NCI-H1930 (cell line): ENCODE results near the gene CDC14A.
"Not testable (repeated sequence)": the region's sequence is repeated elsewhere in the genome, so short reads cannot be mapped to it uniquely, and the experiment has no call there.

Experiments
- DNase-seq, 2 experiments: peaks; one replicate each; lab custom pipeline; 2025; lab: John Stamatoyannopoulos, UW

Gene CDC14A

GRCh38 chr1:100404821-100405220 lies 52.5 kb downstream of the CDC14A start:
- no peak for DNase-seq

DNA sequence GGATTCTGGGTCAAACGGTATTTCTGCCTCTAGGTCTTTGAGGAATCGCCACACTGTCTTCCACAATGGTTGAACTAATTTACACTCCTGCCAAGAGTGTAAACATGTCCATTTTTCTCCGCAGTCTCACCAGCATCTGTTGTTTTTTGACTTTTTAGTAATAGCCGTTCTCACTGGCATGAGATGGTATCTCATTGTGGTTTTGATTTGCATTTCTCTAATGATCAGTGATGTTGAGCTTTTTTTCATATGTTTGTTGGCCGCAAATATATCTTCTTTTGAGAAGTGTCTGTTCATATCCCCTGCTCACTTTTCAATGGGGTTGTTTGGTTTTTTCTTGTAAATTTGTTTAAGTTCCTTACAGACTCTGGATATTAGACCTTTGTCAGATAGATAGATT lies 53.6 kb downstream of the CDC14A start:
- DNase-seq = not testable (repeated sequence)

GRCh38 chr1:100407390-100407789 lies 55.1 kb downstream of the CDC14A start:
- not testable (repeated sequence) for DNase-seq

DNA sequence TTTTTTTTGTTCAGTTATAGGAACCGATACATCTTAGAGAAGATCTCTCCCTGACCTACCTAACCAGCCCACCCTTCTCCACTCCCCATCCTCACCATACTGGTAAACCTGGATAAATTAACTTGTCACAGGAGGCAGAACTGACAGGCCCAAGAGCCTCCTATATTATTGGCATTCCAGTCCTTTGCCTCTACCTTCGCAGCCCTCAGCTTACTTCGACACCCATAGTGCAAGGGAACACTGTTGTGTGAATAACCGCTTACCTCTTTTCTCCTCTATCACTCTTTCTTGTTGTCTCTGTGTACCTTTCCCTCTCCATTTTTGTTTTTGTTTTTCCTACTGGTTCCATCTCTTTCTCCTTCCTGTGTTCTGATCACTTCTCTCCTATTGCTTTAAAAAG lies 58.7 kb downstream of the CDC14A start:
- no peak for DNase-seq

GRCh38 chr1:100411574-100411973 lies 59.3 kb downstream of the CDC14A start:
- DNase-seq = no peak

- no peak for DNase-seq
These were observed 60.7 kb downstream of the CDC14A start for GRCh38 chr1:100413035-100413434.

- DNase-seq = peak in 1 of 2 experiments; percentile 28
These were observed 62.6 kb downstream of the CDC14A start for GRCh38 chr1:100414693-100415497.

GRCh38 chr1:100415498-100415778 lies 63.1 kb downstream of the CDC14A start:
- DNase-seq = no peak

DNA sequence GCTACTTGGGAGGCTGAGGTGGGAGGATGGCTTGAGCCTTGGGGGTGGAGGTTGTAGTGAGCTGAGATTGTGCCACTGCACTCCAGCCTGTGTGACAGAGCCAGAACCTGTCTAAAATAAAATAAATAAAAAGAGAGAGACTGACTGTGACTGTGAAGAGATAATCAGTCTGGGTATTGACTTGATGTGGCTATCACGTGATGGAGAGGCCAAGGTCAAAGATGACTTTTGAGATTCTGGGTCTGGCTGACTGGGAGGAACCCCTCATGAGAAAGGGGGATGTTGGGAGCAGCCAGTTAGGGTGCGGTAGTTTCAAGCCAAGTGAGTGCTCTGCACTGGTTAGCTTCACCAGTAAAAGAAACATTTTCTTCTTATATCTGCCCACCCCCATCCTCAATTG lies 66.8 kb downstream of the CDC14A start:
- no peak for DNase-seq

DNA sequence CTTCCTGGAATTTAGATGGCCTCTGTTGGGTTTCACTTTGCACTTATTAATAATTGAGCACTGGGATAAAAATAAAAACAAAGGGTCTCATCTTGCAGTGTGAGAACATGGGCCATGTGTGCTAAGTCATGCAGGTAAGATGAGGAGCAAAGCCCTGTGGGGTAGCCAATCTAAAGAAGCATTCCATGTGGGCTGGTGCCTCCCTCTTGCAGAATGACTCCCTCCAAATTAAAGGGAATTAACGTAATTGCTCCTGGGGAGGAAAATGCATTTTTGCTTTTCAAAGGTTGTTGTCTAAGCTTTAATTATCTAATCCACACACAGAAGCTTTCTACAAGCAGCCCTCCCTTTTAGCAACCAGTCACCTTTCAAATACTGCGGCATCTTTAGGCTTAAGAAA lies 69.8 kb downstream of the CDC14A start:
- DNase-seq = no peak

- no peak for DNase-seq
These were observed 71.6 kb downstream of the CDC14A start for GRCh38 chr1:100423832-100424337.

GRCh38 chr1:100428160-100428559 lies 75.9 kb downstream of the CDC14A start:
- no peak for DNase-seq

DNA sequence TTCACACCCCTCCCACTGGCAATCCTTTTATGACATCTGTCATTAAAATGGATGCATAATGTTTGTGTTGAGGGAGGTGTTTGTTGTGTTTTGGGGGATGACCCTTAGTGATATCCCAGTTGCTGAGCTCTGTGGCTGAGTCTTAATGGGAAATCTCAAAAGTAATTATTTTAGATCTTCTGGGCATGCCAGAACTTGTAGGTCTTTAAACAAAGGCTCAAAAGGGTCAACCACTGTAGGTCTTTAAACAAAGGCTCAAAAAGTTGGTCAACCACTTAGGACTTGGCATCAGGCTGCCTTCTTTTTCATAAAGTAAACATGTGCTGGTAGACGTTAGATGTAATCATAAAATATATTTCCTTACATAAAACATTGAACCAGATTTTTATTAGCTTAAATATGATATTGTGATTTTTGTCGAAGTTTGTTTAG lies 78.0 kb downstream of the CDC14A start:
- no peak for DNase-seq

GRCh38 chr1:100431954-100432353 lies 79.6 kb downstream of the CDC14A start:
- DNase-seq = no peak

DNA sequence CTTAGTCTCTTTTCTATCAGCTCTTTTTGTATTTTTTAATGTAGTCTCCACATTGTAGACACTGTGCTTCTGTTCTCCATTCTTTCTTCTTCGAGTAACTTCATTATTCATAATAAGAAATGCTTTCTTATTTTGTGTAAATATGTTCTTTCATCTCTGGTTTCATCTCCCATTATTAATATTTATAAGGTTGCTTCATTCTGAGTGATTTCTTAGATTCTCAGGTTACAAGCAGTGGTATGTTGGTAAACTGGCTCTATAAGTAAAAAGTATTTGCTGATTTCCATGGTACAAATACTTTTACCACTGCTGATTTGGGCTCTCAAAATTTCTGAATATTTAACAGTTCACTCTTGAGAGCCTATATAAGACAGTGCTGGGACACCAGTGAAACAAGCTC lies 81.3 kb downstream of the CDC14A start:
- DNase-seq = no peak

GRCh38 chr1:100434831-100435230 lies 82.5 kb downstream of the CDC14A start:
- no peak for DNase-seq

DNA sequence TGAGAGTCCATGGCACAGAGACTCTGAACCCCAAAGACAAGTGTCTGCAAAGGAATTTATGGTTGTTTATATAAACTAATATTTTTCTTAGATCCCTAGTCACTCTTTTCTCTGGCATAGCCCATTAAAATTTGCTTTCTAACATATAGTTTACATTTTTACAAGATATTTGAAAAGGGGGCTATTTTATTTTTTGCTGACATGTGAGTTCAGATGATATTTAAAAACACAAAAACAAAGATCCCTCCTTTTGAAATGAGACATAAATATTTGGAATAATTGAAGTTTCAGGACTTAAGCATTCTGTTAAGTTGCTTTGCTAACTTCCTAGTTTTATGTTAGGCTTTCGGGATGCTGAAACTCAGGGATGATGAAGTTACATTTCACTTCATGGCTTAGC lies 86.1 kb downstream of the CDC14A start:
- no peak for DNase-seq

DNA sequence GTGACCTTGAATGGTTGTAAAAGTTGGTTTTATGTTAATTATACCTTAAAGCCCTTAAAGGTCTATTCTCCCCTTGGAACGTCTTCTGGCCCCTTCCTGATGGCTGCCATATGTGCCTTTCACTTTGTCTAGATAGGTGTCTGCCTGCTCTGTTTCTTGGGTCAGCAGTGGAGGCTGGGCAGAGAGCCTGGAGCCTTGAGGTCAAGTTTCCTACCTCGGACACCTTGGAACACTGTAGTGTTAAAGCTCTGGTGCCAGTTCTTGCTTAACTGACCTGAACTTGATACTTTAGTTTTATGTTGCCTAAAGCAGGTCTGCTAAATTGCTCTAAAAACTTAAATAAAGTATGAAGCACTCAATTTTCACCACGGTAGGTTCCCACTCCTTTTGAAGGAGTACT lies 86.5 kb downstream of the CDC14A start:
- DNase-seq = no peak

GRCh38 chr1:100440075-100440809 lies 87.9 kb downstream of the CDC14A start:
- no peak for DNase-seq

- DNase-seq = no peak
These were observed 88.8 kb downstream of the CDC14A start for GRCh38 chr1:100441146-100441545.

- DNase-seq = no peak
These were observed 89.3 kb downstream of the CDC14A start for GRCh38 chr1:100441651-100442050.

GRCh38 chr1:100443811-100444571 lies 91.7 kb downstream of the CDC14A start:
- DNase-seq = no peak

DNA sequence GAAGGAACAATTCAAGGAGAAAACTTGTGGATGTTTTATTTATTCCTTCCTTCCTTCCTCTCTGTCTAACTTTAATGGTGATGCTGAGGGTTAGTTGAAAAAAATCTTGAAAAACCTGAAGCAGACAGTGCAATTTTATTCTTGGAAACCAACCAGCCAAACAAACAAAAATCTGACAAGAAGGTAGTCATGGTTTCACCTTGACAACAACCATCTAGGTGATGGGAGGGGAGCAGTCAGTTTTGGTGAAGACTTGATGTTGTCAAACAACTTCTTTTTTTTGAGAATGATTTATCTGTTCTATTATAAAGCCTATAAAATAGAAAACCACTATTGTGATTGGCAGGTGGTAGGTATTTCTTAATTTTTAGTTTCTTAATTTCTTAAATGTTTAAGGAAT lies 93.3 kb downstream of the CDC14A start:
- DNase-seq = no peak
